Measurements from ENCODE around the gene HIRA. TPM values are rescaled to one million over a fixed set of nuclear protein-coding genes. Genes with fewer than 3 reads are reported as not detected.
"Not testable (repeated sequence)": the region's sequence is repeated elsewhere in the genome, so short reads cannot be mapped to it uniquely, and the experiment has no call there.

Gene HIRA
- total RNA-seq, 1 experiment from 2014 or later: 23.8 TPM

GRCh38 chr22:19440411-19441195 lies 9.1 kb upstream of the HIRA start:
- ChIA-PET POLR2A (no interaction called here), CTCF (no interaction called here)
- TF ChIP-seq, protein P1, sequence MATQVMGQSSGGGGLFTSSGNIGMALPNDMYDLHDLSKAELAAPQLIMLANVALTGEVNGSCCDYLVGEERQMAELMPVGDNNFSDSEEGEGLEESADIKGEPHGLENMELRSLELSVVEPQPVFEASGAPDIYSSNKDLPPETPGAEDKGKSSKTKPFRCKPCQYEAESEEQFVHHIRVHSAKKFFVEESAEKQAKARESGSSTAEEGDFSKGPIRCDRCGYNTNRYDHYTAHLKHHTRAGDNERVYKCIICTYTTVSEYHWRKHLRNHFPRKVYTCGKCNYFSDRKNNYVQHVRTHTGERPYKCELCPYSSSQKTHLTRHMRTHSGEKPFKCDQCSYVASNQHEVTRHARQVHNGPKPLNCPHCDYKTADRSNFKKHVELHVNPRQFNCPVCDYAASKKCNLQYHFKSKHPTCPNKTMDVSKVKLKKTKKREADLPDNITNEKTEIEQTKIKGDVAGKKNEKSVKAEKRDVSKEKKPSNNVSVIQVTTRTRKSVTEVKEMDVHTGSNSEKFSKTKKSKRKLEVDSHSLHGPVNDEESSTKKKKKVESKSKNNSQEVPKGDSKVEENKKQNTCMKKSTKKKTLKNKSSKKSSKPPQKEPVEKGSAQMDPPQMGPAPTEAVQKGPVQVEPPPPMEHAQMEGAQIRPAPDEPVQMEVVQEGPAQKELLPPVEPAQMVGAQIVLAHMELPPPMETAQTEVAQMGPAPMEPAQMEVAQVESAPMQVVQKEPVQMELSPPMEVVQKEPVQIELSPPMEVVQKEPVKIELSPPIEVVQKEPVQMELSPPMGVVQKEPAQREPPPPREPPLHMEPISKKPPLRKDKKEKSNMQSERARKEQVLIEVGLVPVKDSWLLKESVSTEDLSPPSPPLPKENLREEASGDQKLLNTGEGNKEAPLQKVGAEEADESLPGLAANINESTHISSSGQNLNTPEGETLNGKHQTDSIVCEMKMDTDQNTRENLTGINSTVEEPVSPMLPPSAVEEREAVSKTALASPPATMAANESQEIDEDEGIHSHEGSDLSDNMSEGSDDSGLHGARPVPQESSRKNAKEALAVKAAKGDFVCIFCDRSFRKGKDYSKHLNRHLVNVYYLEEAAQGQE (IDR thresholded peaks at IDR 0.05; ENCODE audit: insufficient read depth in 1 of 2, low read depth in 2 of 2, low read length in 1 of 2): no peak
- TF ChIP-seq POLR2AphosphoS5 (IDR thresholded peaks at IDR 0.05; ENCODE audit: low read depth, low read length): no peak
- TF ChIP-seq SIN3A (IDR thresholded peaks at IDR 0.05; ENCODE audit: borderline replicate concordance, insufficient read depth, low read depth, low read length): no peak
- TF ChIP-seq CTCF (IDR thresholded peaks at IDR 0.05): no peak
- no peak for TF ChIP-seq TCF7L2 (IDR thresholded peaks at IDR 0.05; ENCODE audit: low read depth, low read length)
- in situ Hi-C loops (cut with HindIII; ENCODE audit: low pct_unique_long_range_greater_than_20kb, low sequenced_read_pairs): no loop called here
- Histone ChIP-seq H3K27ac (ENCODE audit: low read length) (no peak overlapping the region), H3K4me1 (ENCODE audit: control insufficient read depth, insufficient read depth, low read length) (no peaks in the 10 kb centered on the region), H3K4me3 (ENCODE audit: low read depth in 2 of 2, low read length in 2 of 2) (no peak overlapping the region), H3K9me3 (ENCODE audit: control insufficient read depth, insufficient read depth, low read depth, low read length) (no peaks in the 10 kb centered on the region), H3K36me3 (ENCODE audit: control insufficient read depth, insufficient read depth, low read length) (no peaks in the 10 kb centered on the region; the same call in 1 of the 2 replicates), H3K27me3 (ENCODE audit: control insufficient read depth, insufficient read depth, low read length) (no peaks in the 10 kb centered on the region)
- no TSS peak for BruUV-seq (replicated peaks)
- DNase-seq (ENCODE audit: low read depth, low spot score): no peak
- intact Hi-C loops (cut with micrococcal nuclease; ENCODE audit: unreplicated experiment): no loop called here
- ATAC-seq: no peak

DNA sequence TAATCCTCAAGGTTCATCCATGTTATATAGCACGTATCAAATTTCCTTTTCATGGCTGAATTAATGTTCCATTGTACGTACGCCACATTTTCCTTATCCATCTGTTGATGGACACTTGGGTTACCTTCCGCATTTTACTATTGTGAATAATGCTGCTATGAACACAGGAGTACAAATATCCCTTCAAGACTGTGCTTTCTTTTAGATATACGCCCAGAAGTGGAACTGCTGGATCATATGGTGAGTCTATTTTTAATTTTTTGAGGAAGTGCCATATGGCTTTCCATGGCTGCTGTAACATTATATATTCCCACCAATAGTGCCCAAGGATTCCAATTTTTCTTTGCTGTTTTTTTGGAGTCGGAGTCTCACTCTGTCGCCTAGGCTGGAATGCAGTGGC lies 6.8 kb upstream of the HIRA start:
- Histone ChIP-seq H3K9me3 (ENCODE audit: control insufficient read depth, insufficient read depth, low read depth, low read length) (no peaks in the 10 kb centered on the region), H3K27ac (ENCODE audit: low read length) (no peak overlapping the region), H3K27me3 (ENCODE audit: control insufficient read depth, insufficient read depth, low read length) (no peaks in the 10 kb centered on the region), H3K36me3 (ENCODE audit: control insufficient read depth, insufficient read depth, low read length) (no peaks in the 10 kb centered on the region; the same call in 1 of the 2 replicates), H3K4me3 (ENCODE audit: low read depth in 2 of 2, low read length in 2 of 2) (no peak overlapping the region), H3K4me1 (ENCODE audit: control insufficient read depth, insufficient read depth, low read length) (no peaks in the 10 kb centered on the region)
- DNase-seq (ENCODE audit: low read depth, low spot score) (no peak), ATAC-seq (no peak)
- intact Hi-C loops (cut with micrococcal nuclease; ENCODE audit: unreplicated experiment): no loop called here
- CTCF ChIA-PET: no interaction called here
- BruUV-seq (replicated peaks): no TSS peak
- POLR2A ChIA-PET: interaction anchor here (0.7 kb wide), 2 partner anchors 26 to 243 kb away, joined by 3 to 8 read pairs; no protein-coding TSS in a partner anchor
- in situ Hi-C loops (cut with HindIII; ENCODE audit: low pct_unique_long_range_greater_than_20kb, low sequenced_read_pairs): no loop called here
- TF ChIP-seq, protein P1 (IDR thresholded peaks at IDR 0.05; ENCODE audit: insufficient read depth in 1 of 2, low read depth in 2 of 2, low read length in 1 of 2): no peak
- TF ChIP-seq TCF7L2 (IDR thresholded peaks at IDR 0.05; ENCODE audit: low read depth, low read length) (no peak), CTCF (IDR thresholded peaks at IDR 0.05) (no peak), SIN3A (IDR thresholded peaks at IDR 0.05; ENCODE audit: borderline replicate concordance, insufficient read depth, low read depth, low read length) (no peak), POLR2AphosphoS5 (IDR thresholded peaks at IDR 0.05; ENCODE audit: low read depth, low read length) (no peak)

DNA sequence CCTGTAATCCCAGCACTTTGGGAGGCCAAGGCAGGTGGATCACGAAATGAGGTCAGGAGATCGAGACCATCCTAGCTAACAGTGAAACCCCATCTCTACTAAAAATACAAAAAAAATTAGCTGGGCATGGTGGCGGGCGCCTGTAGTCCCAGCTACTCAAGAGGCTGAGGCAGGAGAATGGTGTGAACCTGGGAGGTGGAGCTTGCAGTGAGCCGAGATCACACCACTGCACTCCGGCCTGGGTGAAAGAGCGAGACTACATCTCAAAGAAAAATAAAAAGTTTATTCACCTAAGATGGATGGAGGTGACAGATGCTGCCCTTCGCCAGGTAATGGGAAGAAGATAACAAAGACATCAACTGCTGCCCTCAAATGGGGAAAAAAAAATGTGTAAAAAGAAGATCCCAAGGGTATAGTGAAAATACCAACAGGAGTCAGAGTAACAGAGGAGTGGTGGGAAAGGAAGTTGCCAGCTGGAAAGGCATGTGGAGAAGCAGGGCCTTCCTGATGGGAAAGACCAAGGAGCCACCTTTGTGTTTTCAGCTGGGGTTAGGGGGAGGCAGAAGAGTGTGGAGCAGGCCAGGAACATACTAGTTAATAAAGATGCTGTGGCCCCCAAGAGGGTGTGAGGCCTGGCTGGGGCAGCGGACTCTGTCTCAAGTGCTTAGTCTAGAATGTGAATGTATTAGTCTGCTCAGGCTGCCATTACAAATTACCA lies 5.1 kb upstream of the HIRA start:
- in situ Hi-C loops (cut with HindIII; ENCODE audit: low pct_unique_long_range_greater_than_20kb, low sequenced_read_pairs); H3K27me3 ChIP-seq (ENCODE audit: control insufficient read depth, insufficient read depth, low read length); H3K9me3 ChIP-seq (ENCODE audit: control insufficient read depth, insufficient read depth, low read depth, low read length); H3K4me1 ChIP-seq (ENCODE audit: control insufficient read depth, insufficient read depth, low read length); H3K4me3 ChIP-seq (ENCODE audit: low read depth in 2 of 2, low read length in 2 of 2); H3K27ac ChIP-seq (ENCODE audit: low read length); POLR2A ChIA-PET; H3K36me3 ChIP-seq (ENCODE audit: control insufficient read depth, insufficient read depth, low read length); intact Hi-C loops (cut with micrococcal nuclease; ENCODE audit: unreplicated experiment); CTCF ChIA-PET; ATAC-seq; BruUV-seq (replicated peaks); DNase-seq (ENCODE audit: low read depth, low spot score): not testable (repeated sequence)
